Mesothelial cell of epicardium (in vitro differentiated cells): Measurements from ENCODE around the gene HEATR3. TPM values are rescaled to one million over a fixed set of nuclear protein-coding genes. Genes with fewer than 3 reads are reported as not detected.

Experiments
- DNase-seq, 2 experiments: peaks; one replicate each; pipeline ENCODE4 v3.0.0; 2021; ENCODE audit warnings: low spot score in 2 of 2; ENCODE audit not compliant: unreplicated experiment in 2 of 2
- H3K27ac Mint-ChIP-seq: 2 replicates; pipeline ENCODE4 v1.8.0; 2021; ENCODE audit warnings: mixed read lengths
- H3K27me3 Mint-ChIP-seq: 2 replicates; pipeline ENCODE4 v1.8.0; 2021; ENCODE audit warnings: low read depth, mixed read lengths
- H3K36me3 Mint-ChIP-seq: 2 replicates; pipeline ENCODE4 v1.8.0; 2021; ENCODE audit warnings: mixed read lengths
- H3K4me1 Mint-ChIP-seq: 2 replicates; pipeline ENCODE4 v1.8.0; 2021; ENCODE audit warnings: mixed read lengths
- H3K4me3 Mint-ChIP-seq: 2 replicates; pipeline ENCODE4 v1.8.0; 2021; ENCODE audit warnings: mild to moderate bottlenecking, moderate library complexity, mixed read lengths
- H3K9me3 Mint-ChIP-seq: 2 replicates; pipeline ENCODE4 v1.8.0; 2021; ENCODE audit warnings: mixed read lengths
- CTCF ChIP-seq: fragments of 200-600 bp; sonication (generic); IDR thresholded peaks from one replicate; pipeline ENCODE4 v1.5.0; 2021; ENCODE audit warnings: antibody characterized with exemption; ENCODE audit not compliant: unreplicated experiment
- total RNA-seq: library from RNA; stranded (reverse); gene quantifications from 3 replicates; pipeline ENCODE4 v1.2.1, GENCODE V29; 2021

The HEATR3 gene
- total RNA-seq, 1 donor from 2014 or later = 19.2 TPM

- H3K36me3 Mint-ChIP-seq = no peaks in the 10 kb centered on the region
- H3K27me3 Mint-ChIP-seq = no peaks in the 10 kb centered on the region
- DNase-seq = no peak
- no peak overlapping the region for H3K27ac Mint-ChIP-seq
- H3K9me3 Mint-ChIP-seq = no peaks in the 10 kb centered on the region
- H3K4me3 Mint-ChIP-seq = no peak overlapping the region
- no peak for TF ChIP-seq CTCF
- peaks cover 29% of the 10 kb centered on the region for H3K4me1 Mint-ChIP-seq
Observed at GRCh38 chr16:50151322-50151721, 85.6 kb downstream of the HEATR3 start.

- no peaks in the 10 kb centered on the region for H3K36me3 Mint-ChIP-seq
- no peak for DNase-seq
- TF ChIP-seq CTCF = no peak
- H3K4me1 Mint-ChIP-seq = peaks cover 27% of the 10 kb centered on the region
- peak overlapping the region; percentile 89 for H3K4me3 Mint-ChIP-seq
- H3K9me3 Mint-ChIP-seq = no peaks in the 10 kb centered on the region
- no peaks in the 10 kb centered on the region for H3K27me3 Mint-ChIP-seq
- peak overlapping the region; percentile 96 for H3K27ac Mint-ChIP-seq
Observed at GRCh38 chr16:50151756-50152155, 86.0 kb downstream of the HEATR3 start.

GRCh38 chr16:50152351-50152806, 86.6 kb downstream of the HEATR3 start:
- no peaks in the 10 kb centered on the region for H3K9me3 Mint-ChIP-seq
- peak in 1 of 2 experiments; percentile 19 for DNase-seq
- peak overlapping the region; percentile 89 for H3K4me3 Mint-ChIP-seq
- H3K4me1 Mint-ChIP-seq = peaks cover 23% of the 10 kb centered on the region
- TF ChIP-seq CTCF = no peak
- H3K36me3 Mint-ChIP-seq = no peaks in the 10 kb centered on the region
- H3K27me3 Mint-ChIP-seq = no peaks in the 10 kb centered on the region
- H3K27ac Mint-ChIP-seq = peak overlapping the region; percentile 96

- TF ChIP-seq CTCF = no peak
- H3K27ac Mint-ChIP-seq = peak within 1 kb of the TSS; percentile 96
- peak within 1 kb of the TSS; percentile 89 for H3K4me3 Mint-ChIP-seq
- no peaks in the 10 kb centered on the region for H3K9me3 Mint-ChIP-seq
- peaks cover 23% of the 10 kb centered on the region for H3K4me1 Mint-ChIP-seq
- DNase-seq = peak; percentile 63 to 85
- no peaks in the 10 kb centered on the region for H3K27me3 Mint-ChIP-seq
- no peaks in the 10 kb centered on the region for H3K36me3 Mint-ChIP-seq
Observed at GRCh38 chr16:50152807-50153595, 87.2 kb downstream of the HEATR3 start, which contains the start of gene TENT4B. TENT4B (plus strand) TSS chr16:50153306; CDS start chr16:50153622, 316 bp downstream.

GRCh38 chr16:50153596-50154419, 88.0 kb downstream of the HEATR3 start:
- no peak for TF ChIP-seq CTCF
- Mint-ChIP-seq H3K36me3 (no peaks in the 10 kb centered on the region), H3K27ac (peak overlapping the region; percentile 48), H3K4me1 (peaks cover 23% of the 10 kb centered on the region), H3K27me3 (no peaks in the 10 kb centered on the region), H3K4me3 (peak overlapping the region; percentile 78), H3K9me3 (no peaks in the 10 kb centered on the region)
- peak in 1 of 2 experiments; percentile 40 for DNase-seq
